HG03095 (cell line): ENCODE results near the gene ALDH1L1.

Source experiments
- ATAC-seq: cut with Tn5 transposase; IDR thresholded peaks from one replicate; pipeline ENCODE4 v1.9.1; 2021; ENCODE audit warnings: moderate library complexity; ENCODE audit not compliant: unreplicated experiment

ALDH1L1 gene

GRCh38 chr3:126124148-126124868, 56.1 kb downstream of the ALDH1L1 start:
- no peak for ATAC-seq

- ATAC-seq, result no peak
Observed at GRCh38 chr3:126121632-126122031, 58.8 kb downstream of the ALDH1L1 start.

GRCh38 chr3:126121074-126121473, 59.3 kb downstream of the ALDH1L1 start:
- no peak for ATAC-seq

GRCh38 chr3:126119976-126120375, 60.4 kb downstream of the ALDH1L1 start:
- no peak for ATAC-seq

GRCh38 chr3:126119008-126119675, 61.2 kb downstream of the ALDH1L1 start:
- no peak for ATAC-seq

GRCh38 chr3:126118591-126118990, 61.8 kb downstream of the ALDH1L1 start:
- ATAC-seq, result no peak

- ATAC-seq, result no peak
Observed at GRCh38 chr3:126117786-126118185, 62.6 kb downstream of the ALDH1L1 start.

- no peak for ATAC-seq
Observed at GRCh38 chr3:126117212-126117611, 63.2 kb downstream of the ALDH1L1 start.

- ATAC-seq, result no peak
Observed at GRCh38 chr3:126116526-126116925, 63.9 kb downstream of the ALDH1L1 start.

GRCh38 chr3:126114443-126115386, 65.7 kb downstream of the ALDH1L1 start:
- ATAC-seq, result no peak

- no peak for ATAC-seq
Observed at GRCh38 chr3:126113733-126114442, 66.5 kb downstream of the ALDH1L1 start.

- ATAC-seq, result no peak
Observed at GRCh38 chr3:126113238-126113555, 67.2 kb downstream of the ALDH1L1 start.

- no peak for ATAC-seq
Observed at GRCh38 chr3:126112531-126113237, 67.7 kb downstream of the ALDH1L1 start.

GRCh38 chr3:126111566-126112475, 68.6 kb downstream of the ALDH1L1 start:
- ATAC-seq, result no peak

- no peak for ATAC-seq
Observed at GRCh38 chr3:126111126-126111551, 69.2 kb downstream of the ALDH1L1 start.

GRCh38 chr3:126110431-126111125, 69.8 kb downstream of the ALDH1L1 start:
- ATAC-seq, result no peak

- no peak for ATAC-seq
Observed at GRCh38 chr3:126109880-126110235, 70.5 kb downstream of the ALDH1L1 start.

- no peak for ATAC-seq
Observed at GRCh38 chr3:126109146-126109879, 71.1 kb downstream of the ALDH1L1 start.
